KOPT-K1 (cell line): ENCODE measurements around the gene CASP7.

ENCODE experiments used
- H3K27ac ChIP-seq: fragments of 200-600 bp; sonication (generic); 2 replicates; pipeline ENCODE4 v1.5.1; 2016; ENCODE audit warnings: antibody characterized with exemption, mild to moderate bottlenecking, low read depth, low read length; ENCODE audit not compliant: poor library complexity, severe bottlenecking
- H3K36me3 ChIP-seq: fragments of 200-600 bp; sonication (generic); 2 replicates; pipeline ENCODE4 v1.5.1; 2017; ENCODE audit warnings: antibody characterized with exemption, mild to moderate bottlenecking, low read length, moderate library complexity; ENCODE audit not compliant: insufficient read depth
- H3K9me3 ChIP-seq: fragments of 200-600 bp; sonication (generic); 2 replicates; pipeline ENCODE4 v1.5.1; 2017; ENCODE audit warnings: antibody characterized with exemption, low read length, mild to moderate bottlenecking; ENCODE audit not compliant: insufficient read depth, poor library complexity, severe bottlenecking

CASP7 gene

GRCh38 chr10:113689574-113689973 is 9.9 kb downstream of the CASP7 start:
- H3K36me3 ChIP-seq: peaks cover 29% of the 10 kb centered on the region
- H3K9me3 ChIP-seq: peaks cover 60% of the 10 kb centered on the region
- peak overlapping the region; percentile 53 for H3K27ac ChIP-seq

- Histone ChIP-seq H3K9me3 (peaks cover 55% of the 10 kb centered on the region), H3K36me3 (peaks cover 29% of the 10 kb centered on the region), H3K27ac (no peak overlapping the region)
Measured at GRCh38 chr10:113690749-113691148, 11.0 kb downstream of the CASP7 start.

- Histone ChIP-seq H3K27ac (no peak overlapping the region), H3K36me3 (peaks cover 29% of the 10 kb centered on the region), H3K9me3 (peaks cover 48% of the 10 kb centered on the region)
Measured at GRCh38 chr10:113691381-113691780, 11.7 kb downstream of the CASP7 start.

- H3K9me3 ChIP-seq: peaks cover 40% of the 10 kb centered on the region
- no peak overlapping the region for H3K27ac ChIP-seq
- H3K36me3 ChIP-seq: peaks cover 33% of the 10 kb centered on the region
Measured at GRCh38 chr10:113692271-113692670, 12.6 kb downstream of the CASP7 start.

GRCh38 chr10:113693348-113693747 is 13.6 kb downstream of the CASP7 start:
- no peak overlapping the region for H3K27ac ChIP-seq
- peaks cover 36% of the 10 kb centered on the region for H3K9me3 ChIP-seq
- H3K36me3 ChIP-seq: peaks cover 44% of the 10 kb centered on the region

- Histone ChIP-seq H3K9me3 (peaks cover 36% of the 10 kb centered on the region), H3K36me3 (peaks cover 66% of the 10 kb centered on the region), H3K27ac (no peak overlapping the region)
Measured at GRCh38 chr10:113695691-113696090, 16.0 kb downstream of the CASP7 start.

- Histone ChIP-seq H3K9me3 (peaks cover 20% of the 10 kb centered on the region), H3K27ac (no peak overlapping the region), H3K36me3 (peaks cover 71% of the 10 kb centered on the region)
Measured at GRCh38 chr10:113697595-113697994, 17.9 kb downstream of the CASP7 start.

GRCh38 chr10:113704637-113705343 is 25.1 kb downstream of the CASP7 start:
- Histone ChIP-seq H3K36me3 (peaks cover 42% of the 10 kb centered on the region), H3K27ac (no peak overlapping the region), H3K9me3 (no peaks in the 10 kb centered on the region)

- peaks cover 42% of the 10 kb centered on the region for H3K36me3 ChIP-seq
- H3K9me3 ChIP-seq: no peaks in the 10 kb centered on the region
- no peak overlapping the region for H3K27ac ChIP-seq
Measured at GRCh38 chr10:113705344-113705652, 25.6 kb downstream of the CASP7 start.

- peaks cover 42% of the 10 kb centered on the region for H3K36me3 ChIP-seq
- no peaks in the 10 kb centered on the region for H3K9me3 ChIP-seq
- no peak overlapping the region for H3K27ac ChIP-seq
Measured at GRCh38 chr10:113706623-113707022, 26.9 kb downstream of the CASP7 start.

GRCh38 chr10:113708640-113709039 is 28.9 kb downstream of the CASP7 start:
- H3K27ac ChIP-seq: no peak overlapping the region
- H3K36me3 ChIP-seq: peaks cover 34% of the 10 kb centered on the region
- no peaks in the 10 kb centered on the region for H3K9me3 ChIP-seq

- Histone ChIP-seq H3K27ac (no peak overlapping the region), H3K36me3 (peaks cover 27% of the 10 kb centered on the region), H3K9me3 (no peaks in the 10 kb centered on the region)
Measured at GRCh38 chr10:113709221-113709838, 29.6 kb downstream of the CASP7 start.

- Histone ChIP-seq H3K27ac (no peak overlapping the region), H3K9me3 (no peaks in the 10 kb centered on the region), H3K36me3 (peaks cover 30% of the 10 kb centered on the region)
Measured at GRCh38 chr10:113711142-113711541, 31.4 kb downstream of the CASP7 start.

- Histone ChIP-seq H3K36me3 (peaks cover 31% of the 10 kb centered on the region), H3K27ac (no peak overlapping the region), H3K9me3 (no peaks in the 10 kb centered on the region)
Measured at GRCh38 chr10:113712024-113712423, 32.3 kb downstream of the CASP7 start.

GRCh38 chr10:113712755-113713639 is 33.3 kb downstream of the CASP7 start:
- H3K27ac ChIP-seq: no peak overlapping the region
- peaks cover 40% of the 10 kb centered on the region for H3K36me3 ChIP-seq
- H3K9me3 ChIP-seq: no peaks in the 10 kb centered on the region
